H1 (cell line): ENCODE data around the gene HSPA4. TPM values are rescaled to one million over a fixed set of nuclear protein-coding genes. Genes with fewer than 3 reads are reported as not detected.

Experiments
- CTCF ChIA-PET: fragments of 300-600 bp; sonication (Branson Sonifier 250); formaldehyde crosslinking; loops from one replicate; lab custom pipeline; 2021; ENCODE audit not compliant: partially characterized antibody; lab: Charles Lee
- POLR2A ChIA-PET: fragments of 300-600 bp; sonication (Branson Sonifier 250); formaldehyde crosslinking; loops from one replicate; lab custom pipeline; 2021; ENCODE audit warnings: inconsistent platforms; ENCODE audit not compliant: partially characterized antibody; lab: Charles Lee
- DNase-seq, 2 experiments: peaks; one replicate each; pipeline versions ENCODE4 v3.0.0 to v3.0.0-alpha.2; 2010 to 2022; ENCODE audit warnings: low spot score in 2 of 2, low read depth in 1 of 2, mixed read lengths in 1 of 2
- FAIRE-seq: peaks from 2 replicates; lab custom pipeline; 2011; peaks lifted over from hg19 to GRCh38; lab: Jason Lieb, UNC
- H2AFZ ChIP-seq: 2 replicates; pipeline ENCODE4 v1.8.1; 2012; ENCODE audit warnings: low read length, inconsistent platforms
- H2AK5ac ChIP-seq: 2 replicates; pipeline ENCODE4 v1.6.1; 2013; ENCODE audit warnings: low read depth, low read length
- H2BK120ac ChIP-seq: replicated peaks from 2 replicates; pipeline ENCODE3; 2013; ENCODE audit warnings: low read depth, low read length, inconsistent platforms
- H2BK12ac ChIP-seq: 2 replicates; pipeline ENCODE4 v1.6.1; 2013; ENCODE audit warnings: low read depth, low read length
- H2BK15ac ChIP-seq: 2 replicates; pipeline ENCODE4 v1.6.1; 2013; ENCODE audit warnings: low read length
- H2BK20ac ChIP-seq: 2 replicates; pipeline ENCODE4 v1.6.1; 2013; ENCODE audit warnings: low read length
- H2BK5ac ChIP-seq: 2 replicates; pipeline ENCODE4 v1.6.1; 2013; ENCODE audit warnings: low read depth, low read length
- H3K14ac ChIP-seq: 2 replicates; pipeline ENCODE4 v1.6.1; 2013; ENCODE audit warnings: inconsistent platforms; ENCODE audit not compliant: insufficient read length
- H3K18ac ChIP-seq: 2 replicates; pipeline ENCODE4 v1.6.1; 2013; ENCODE audit warnings: low read length; ENCODE audit errors: extremely low read depth
- H3K23ac ChIP-seq: 2 replicates; pipeline ENCODE4 v1.6.1; 2013; ENCODE audit warnings: inconsistent platforms; ENCODE audit not compliant: insufficient read length
- H3K23me2 ChIP-seq: 2 replicates; pipeline ENCODE4 v1.6.1; 2013; ENCODE audit warnings: low read depth, low read length
- H3K27ac ChIP-seq: 2 replicates; pipeline ENCODE4 v1.6.1; 2011; ENCODE audit warnings: low read depth, low read length, inconsistent platforms
- H3K27me3 ChIP-seq, 4 experiments: replicated peaks in 1 of 4; 1 replicate in 1 of 4; 2 replicates in 3 of 4; pipeline versions ENCODE4 v1.6.1 to v1.8.1; 2011 to 2013; ENCODE audit warnings: low read length in 3 of 4, mild to moderate bottlenecking in 3 of 4, inconsistent platforms in 2 of 4, mixed read lengths in 2 of 4, moderate library complexity in 1 of 4; ENCODE audit not compliant: control insufficient read depth in 3 of 4, insufficient read depth in 3 of 4; ENCODE audit errors: extremely low read depth in 1 of 4
- H3K36me3 ChIP-seq, 4 experiments: 2 replicates each; pipeline versions ENCODE4 v1.6.1 to v1.8.1; 2011 to 2013; ENCODE audit warnings: mild to moderate bottlenecking in 4 of 4, low read length in 3 of 4, moderate library complexity in 2 of 4, control low read depth in 1 of 4, inconsistent platforms in 1 of 4; ENCODE audit not compliant: insufficient read depth in 4 of 4, control insufficient read depth in 2 of 4
- H3K4ac ChIP-seq: replicated peaks from 2 replicates; pipeline ENCODE3; 2013; ENCODE audit warnings: low read length, low read depth, mixed read lengths, inconsistent platforms; ENCODE audit not compliant: insufficient read length
- H3K4me1 ChIP-seq, 4 experiments: replicated peaks in 1 of 4; 1 replicate in 1 of 4; 2 replicates in 3 of 4; pipeline versions ENCODE4 v1.6.1 to v1.8.1; 2011 to 2013; ENCODE audit warnings: low read length in 3 of 4, inconsistent platforms in 2 of 4, mixed read lengths in 1 of 4; ENCODE audit not compliant: insufficient read depth in 4 of 4, control insufficient read depth in 3 of 4
- H3K4me2 ChIP-seq, 2 experiments: 2 replicates each; pipeline versions ENCODE4 v1.6.1 to v1.8.1; 2011 to 2013; ENCODE audit warnings: low read depth in 2 of 2, low read length in 2 of 2, control low read depth in 1 of 2, inconsistent platforms in 1 of 2, mild to moderate bottlenecking in 1 of 2; ENCODE audit not compliant: insufficient read depth in 1 of 2
- H3K4me3 ChIP-seq, 4 experiments: fragments of 200-600, 300-600 bp in 1 of 4; sonication (generic), shearing (Covaris generic), sonication (Bioruptor Twin) in 1 of 4; 2 replicates each; pipeline versions ENCODE4 v1.5.1 to v1.8.1; 2011 to 2016; ENCODE audit warnings: low read length in 4 of 4, low read depth in 3 of 4, control low read depth in 2 of 4, inconsistent platforms in 2 of 4, mild to moderate bottlenecking in 2 of 4, mixed read lengths in 1 of 4, moderate library complexity in 1 of 4; ENCODE audit not compliant: insufficient read depth in 2 of 4; ENCODE audit errors: extremely low read depth in 1 of 4
- H3K56ac ChIP-seq: replicated peaks from 2 replicates; pipeline ENCODE3; 2013; ENCODE audit warnings: low read depth, mild to moderate bottlenecking, mixed read lengths, low read length, inconsistent platforms; ENCODE audit not compliant: insufficient read length
- H3K79me1 ChIP-seq: 2 replicates; pipeline ENCODE4 v1.6.1; 2013; ENCODE audit warnings: low read depth, low read length, control low read depth
- H3K79me2 ChIP-seq, 2 experiments: 2 replicates each; pipeline versions ENCODE4 v1.6.1 to v1.8.1; 2012 to 2013; ENCODE audit warnings: low read length in 2 of 2, mild to moderate bottlenecking in 2 of 2, inconsistent platforms in 1 of 2; ENCODE audit not compliant: insufficient read depth in 2 of 2, control insufficient read depth in 1 of 2
- H3K9ac ChIP-seq, 4 experiments: replicated peaks in 1 of 4; 1 replicate in 1 of 4; 2 replicates in 3 of 4; pipeline versions ENCODE4 v1.6.1 to v1.8.1; 2011 to 2013; ENCODE audit warnings: low read depth in 3 of 4, low read length in 3 of 4, control low read depth in 2 of 4, mild to moderate bottlenecking in 2 of 4, moderate library complexity in 2 of 4, inconsistent platforms in 1 of 4; ENCODE audit errors: extremely low read depth in 1 of 4
- H3K9me3 ChIP-seq, 2 experiments: 2 replicates each; pipeline versions ENCODE4 v1.6.1 to v1.8.1; 2012 to 2013; ENCODE audit warnings: mild to moderate bottlenecking in 2 of 2, moderate library complexity in 2 of 2, control low read depth in 1 of 2, inconsistent platforms in 1 of 2, low read depth in 1 of 2, low read length in 1 of 2, mixed read lengths in 1 of 2; ENCODE audit not compliant: insufficient read depth in 2 of 2
- H4K20me1 ChIP-seq, 2 experiments: replicated peaks in 1 of 2; 2 replicates each; pipeline versions ENCODE3 to v1.8.1; 2011 to 2013; ENCODE audit warnings: inconsistent platforms in 2 of 2, low read length in 2 of 2, mild to moderate bottlenecking in 1 of 2; ENCODE audit not compliant: insufficient read depth in 2 of 2, control insufficient read depth in 1 of 2
- H4K5ac ChIP-seq: 2 replicates; pipeline ENCODE4 v1.6.1; 2013; ENCODE audit warnings: low read length, low read depth, mixed read lengths, inconsistent platforms; ENCODE audit not compliant: insufficient read length
- H4K8ac ChIP-seq: 2 replicates; pipeline ENCODE4 v1.8.0; 2013; ENCODE audit warnings: mild to moderate bottlenecking, moderate library complexity, low read length, inconsistent platforms; ENCODE audit not compliant: insufficient read depth; ENCODE audit errors: extremely low read depth
- H4K91ac ChIP-seq: replicated peaks from 2 replicates; pipeline ENCODE3; 2013; ENCODE audit warnings: low read length, mixed read lengths, inconsistent platforms; ENCODE audit not compliant: insufficient read length
- CBX5 ChIP-seq: fragments of 300-800, 300-1000 bp; sonication (generic); IDR thresholded peaks from 2 replicates; pipeline ENCODE4 v1.7.1; 2016; ENCODE audit warnings: antibody characterized with exemption, low read length, low read depth
- CTCF ChIP-seq, 3 experiments: IDR thresholded peaks; 1 replicate in 2 of 3; 2 replicates in 1 of 3; pipeline versions ENCODE4 v1.5.1 to v1.6.1; 2011; ENCODE audit warnings: low read length in 3 of 3, mild to moderate bottlenecking in 3 of 3, inconsistent platforms in 2 of 3, low read depth in 1 of 3, moderate library complexity in 1 of 3; ENCODE audit not compliant: insufficient read depth in 1 of 3; ENCODE audit errors: control extremely low read depth in 1 of 3
- JUN ChIP-seq: IDR thresholded peaks from 2 replicates; pipeline ENCODE4 v1.6.1; 2011; ENCODE audit warnings: low read depth, mild to moderate bottlenecking, improper control_type of control experiment, low read length
- KDM5A ChIP-seq: fragments of 200-600 bp; IDR thresholded peaks from 2 replicates; pipeline ENCODE4 v1.7.1; 2012; ENCODE audit warnings: mild to moderate bottlenecking, low read length, inconsistent platforms, mixed read lengths
- MAX ChIP-seq: IDR thresholded peaks from 2 replicates; pipeline ENCODE4 v1.6.1; 2012; ENCODE audit warnings: inconsistent platforms
- POLR2A ChIP-seq, 2 experiments: IDR thresholded peaks; 1 replicate in 1 of 2; 2 replicates in 1 of 2; pipeline ENCODE4 v1.6.1; 2011; ENCODE audit warnings: low read depth in 2 of 2, low read length in 2 of 2, mild to moderate bottlenecking in 2 of 2; ENCODE audit errors: control extremely low read depth in 1 of 2
- RBBP5 ChIP-seq: IDR thresholded peaks from 2 replicates; pipeline ENCODE4 v1.7.1; 2012; ENCODE audit warnings: low read depth, mild to moderate bottlenecking, inconsistent platforms, low read length, moderate library complexity, borderline replicate concordance
- RFX5 ChIP-seq: IDR thresholded peaks from 2 replicates; pipeline ENCODE4 v1.6.1; 2011; ENCODE audit warnings: low read depth, low read length, improper control_type of control experiment, borderline replicate concordance
- SRF ChIP-seq: IDR thresholded peaks from 2 replicates; pipeline ENCODE4 v1.6.1; 2011; ENCODE audit warnings: mild to moderate bottlenecking, low read depth, low read length, moderate library complexity
- WGBS, 2 experiments: shearing (Covaris generic) in 1 of 2; methylation state at CpG; one replicate each; pipeline versions ENCODE4 v1.1.6 to v1.1.7; 2013 to 2015; ENCODE audit warnings: low lambda C conversion rate in 2 of 2, mixed read lengths in 2 of 2, inconsistent platforms in 1 of 2, low coverage in 1 of 2, missing lambda C conversion rate in 1 of 2; ENCODE audit not compliant: insufficient replicate concordance in 2 of 2, insufficient coverage in 1 of 2, insufficient read length in 1 of 2; ENCODE audit errors: extremely low coverage in 1 of 2, missing lambda C conversion rate in 1 of 2; 5-methylcytosine and 5-hydroxymethylcytosine counted together
- polyA plus RNA-seq, 7 experiments: library from polyadenylated mRNA; depleted of rRNA in 3 of 7; stranded (reverse) in 5 of 7; unstranded in 2 of 7; fragments of >200 nt in 5 of 7; fragments of 200-250 nt in 2 of 7; gene quantifications; 1 replicate in 5 of 7; 2 replicates in 1 of 7; 4 replicates in 1 of 7; pipeline versions ENCODE4 v1.2.1 to v1.2.3, GENCODE V29; 2011 to 2013; ENCODE audit warnings: missing spikeins in 2 of 7, mixed read lengths in 2 of 7
- total RNA-seq: library from RNA; stranded (reverse); fragmentation: NEBNext Ultra II Directional; extraction: Animal tissue kit (Norgen Biotek cat#: 25700); gene quantifications from 2 replicates; pipeline ENCODE4 v1.2.1, GENCODE V29; 2021

Gene HSPA4
- total and polyA plus RNA-seq, 2 of the 8 experiments (the other 6 are each of a cell fraction or from before 2014, with no cell fraction given): 28.9 to 445 TPM

- H3K4me1 ChIP-seq: peaks cover 0 to 8% (median 2%) of the 10 kb centered on the region in 4 experiments; a peak in 4 of 7 replicates
- H3K4me3 ChIP-seq: no peak overlapping the region
- H3K4me2 ChIP-seq: peak overlapping the region in 1 of 2 experiments; percentile 95; a peak in 1 of 4 replicates
- H3K23ac ChIP-seq: no peak overlapping the region
- no peaks in the 10 kb centered on the region for H3K79me1 ChIP-seq
- H2BK120ac ChIP-seq: peak overlapping the region; percentile 12
- peaks cover 2 to 12% of the 10 kb centered on the region in 2 experiments for H4K20me1 ChIP-seq
- ChIA-PET CTCF (interaction anchor here (0.9 kb wide), 1 partner anchor 61 kb away, joined by 3 read pairs; no protein-coding TSS in a partner anchor), POLR2A (interaction anchor here (0.9 to 6.6 kb wide), 6 partner anchors 9 to 88 kb away, joined by 3 to 104 read pairs (median 16); partner anchors contain the start of genes AFF4 and ZCCHC10)
- 0 out of 2 replicates have a peak overlapping the region, but pooled peaks have one; percentile 62 for H2BK20ac ChIP-seq
- H3K79me2 ChIP-seq: peaks cover 20 to 22% of the 10 kb centered on the region in 2 experiments
- no peak overlapping the region for H3K18ac ChIP-seq
- no peaks in the 10 kb centered on the region for H3K9me3 ChIP-seq
- no peaks in the 10 kb centered on the region for H3K27me3 ChIP-seq
- peak overlapping the region; percentile 97 for H3K4ac ChIP-seq
- no peak overlapping the region for H4K5ac ChIP-seq
- no peak overlapping the region for H4K8ac ChIP-seq
- H3K27ac ChIP-seq: 0 out of 2 replicates have a peak overlapping the region, but pooled peaks have one; percentile 17
- H2BK5ac ChIP-seq: peak overlapping the region; percentile 73; the same call in 1 of the 2 replicates
- FAIRE-seq (no peak), DNase-seq (no peak)
- no peak overlapping the region for H2BK12ac ChIP-seq
- H3K36me3 ChIP-seq: no peaks in the 10 kb centered on the region
- no peak overlapping the region for H2BK15ac ChIP-seq
- no peak overlapping the region for H3K14ac ChIP-seq
- no peak overlapping the region for H2AFZ ChIP-seq
- no peak overlapping the region for H2AK5ac ChIP-seq
- no peak overlapping the region for H3K56ac ChIP-seq
- peaks cover 10% of the 10 kb centered on the region for H3K23me2 ChIP-seq
- H3K9ac ChIP-seq: 0 out of 7 replicates have a peak overlapping the region, but pooled peaks of 1 of the 4 experiments have one; percentile 33
- 92% methylated on average over 6 of the region's 6 CpGs; no CpG with 5 or more reads in 1 of the 2 experiments for WGBS, 2 experiments
- peak overlapping the region; percentile 79 for H4K91ac ChIP-seq
- TF ChIP-seq KDM5A (no peak), POLR2A (IDR thresholded peaks at IDR 0.05; ENCODE audit: control extremely low read depth in 1 of 2, low read depth in 2 of 2, low read length in 2 of 2) (no peak), CTCF (IDR thresholded peaks at IDR 0.05; ENCODE audit: control extremely low read depth in 1 of 3, insufficient read depth in 1 of 3, low read depth in 1 of 3, low read length in 3 of 3) (no peak), MAX (no peak), JUN (no peak), RBBP5 (no peak), SRF (no peak), CBX5 (no peak), RFX5 (no peak)
These were observed 2.7 kb upstream of the HSPA4 start for GRCh38 chr5:133048993-133049725.
